Esophagus squamous epithelium (tissue), 4 donors: ENCODE results near the gene PLSCR4.

Experiments
- POLR2A ChIP-seq, 4 donors: fragments of 450-650 bp; IDR thresholded peaks; one replicate each; pipeline ENCODE4 v1.6.1; 2017; ENCODE audit warnings: antibody characterized with exemption in 4 of 4, mild to moderate bottlenecking in 4 of 4, moderate library complexity in 3 of 4
- TF ChIP-seq, protein P1 (sequence below), 6 experiments: fragments of 450-650 bp in 4 of 6; fragments of 200-600 bp in 2 of 6; sonication (generic) in 2 of 6; IDR thresholded peaks; one replicate each; pipeline ENCODE4 v1.5.1; 2016 to 2019; ENCODE audit warnings: antibody characterized with exemption in 6 of 6, mild to moderate bottlenecking in 4 of 6, moderate library complexity in 4 of 6

DNA sequence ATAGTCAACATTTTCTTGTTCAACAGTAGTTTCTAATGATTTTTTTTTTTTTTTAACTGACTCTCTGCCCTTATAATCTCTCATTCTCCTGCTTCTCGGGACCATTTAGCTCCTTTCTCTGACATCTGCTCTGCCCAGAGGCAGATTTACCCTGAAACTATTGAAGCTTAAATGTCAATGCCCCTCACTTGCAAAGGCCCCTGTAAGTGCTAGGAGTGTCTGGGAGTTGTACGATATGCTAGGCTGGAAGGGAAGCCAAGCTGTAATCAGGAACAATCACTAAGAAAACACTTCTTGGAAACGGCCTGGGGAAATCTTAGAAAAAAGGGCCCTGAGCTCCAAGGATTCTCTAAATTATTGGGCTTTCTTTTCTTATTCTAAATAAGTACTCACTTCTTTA lies 84.1 kb downstream of the PLSCR4 start:
- TF ChIP-seq, protein P1, sequence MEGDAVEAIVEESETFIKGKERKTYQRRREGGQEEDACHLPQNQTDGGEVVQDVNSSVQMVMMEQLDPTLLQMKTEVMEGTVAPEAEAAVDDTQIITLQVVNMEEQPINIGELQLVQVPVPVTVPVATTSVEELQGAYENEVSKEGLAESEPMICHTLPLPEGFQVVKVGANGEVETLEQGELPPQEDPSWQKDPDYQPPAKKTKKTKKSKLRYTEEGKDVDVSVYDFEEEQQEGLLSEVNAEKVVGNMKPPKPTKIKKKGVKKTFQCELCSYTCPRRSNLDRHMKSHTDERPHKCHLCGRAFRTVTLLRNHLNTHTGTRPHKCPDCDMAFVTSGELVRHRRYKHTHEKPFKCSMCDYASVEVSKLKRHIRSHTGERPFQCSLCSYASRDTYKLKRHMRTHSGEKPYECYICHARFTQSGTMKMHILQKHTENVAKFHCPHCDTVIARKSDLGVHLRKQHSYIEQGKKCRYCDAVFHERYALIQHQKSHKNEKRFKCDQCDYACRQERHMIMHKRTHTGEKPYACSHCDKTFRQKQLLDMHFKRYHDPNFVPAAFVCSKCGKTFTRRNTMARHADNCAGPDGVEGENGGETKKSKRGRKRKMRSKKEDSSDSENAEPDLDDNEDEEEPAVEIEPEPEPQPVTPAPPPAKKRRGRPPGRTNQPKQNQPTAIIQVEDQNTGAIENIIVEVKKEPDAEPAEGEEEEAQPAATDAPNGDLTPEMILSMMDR (IDR thresholded peaks at IDR 0.05) = no peak
- TF ChIP-seq POLR2A (IDR thresholded peaks at IDR 0.05) = no peak
